ENCODE measurements around the gene CEPT1. TPM values are rescaled to one million over a fixed set of nuclear protein-coding genes. Genes with fewer than 3 reads are reported as not detected.

The CEPT1 gene
- total RNA-seq, 4 donors from 2014 or later, result 23.1 to 30.4 (median 28.4) TPM

DNA sequence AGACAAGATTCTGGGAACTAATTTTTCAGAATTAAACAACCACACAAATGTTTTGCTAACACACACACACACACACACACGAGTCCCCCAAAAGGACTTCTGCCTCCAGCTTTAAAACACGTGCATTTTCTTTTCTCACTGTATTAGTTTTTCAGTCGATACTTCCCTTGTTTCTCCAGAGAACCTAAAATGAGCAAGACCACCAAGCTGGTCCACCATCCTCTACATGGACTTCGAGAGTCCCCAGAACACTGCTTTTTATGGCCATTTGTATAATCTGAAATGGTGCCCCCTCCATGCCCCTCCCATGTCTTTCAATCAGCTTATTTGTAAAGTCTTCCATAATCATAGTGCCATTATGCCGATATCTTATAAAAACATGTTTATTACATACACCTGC is 76.7 kb downstream of the CEPT1 start:
- 82 to 83% methylated on average over 4 to 5 of the region's 5 CpGs for WGBS, 2 donors (ENCODE audit: low coverage in 1 of 2)
- H3K27ac ChIP-seq, result no peak overlapping the region
- H3K36me3 ChIP-seq, result no peaks in the 10 kb centered on the region
- H3K27me3 ChIP-seq, result peaks cover 15% of the 10 kb centered on the region
- H3K9me3 ChIP-seq, result no peaks in the 10 kb centered on the region
- no peak overlapping the region for H3K4me3 ChIP-seq
- TF ChIP-seq, protein P1, sequence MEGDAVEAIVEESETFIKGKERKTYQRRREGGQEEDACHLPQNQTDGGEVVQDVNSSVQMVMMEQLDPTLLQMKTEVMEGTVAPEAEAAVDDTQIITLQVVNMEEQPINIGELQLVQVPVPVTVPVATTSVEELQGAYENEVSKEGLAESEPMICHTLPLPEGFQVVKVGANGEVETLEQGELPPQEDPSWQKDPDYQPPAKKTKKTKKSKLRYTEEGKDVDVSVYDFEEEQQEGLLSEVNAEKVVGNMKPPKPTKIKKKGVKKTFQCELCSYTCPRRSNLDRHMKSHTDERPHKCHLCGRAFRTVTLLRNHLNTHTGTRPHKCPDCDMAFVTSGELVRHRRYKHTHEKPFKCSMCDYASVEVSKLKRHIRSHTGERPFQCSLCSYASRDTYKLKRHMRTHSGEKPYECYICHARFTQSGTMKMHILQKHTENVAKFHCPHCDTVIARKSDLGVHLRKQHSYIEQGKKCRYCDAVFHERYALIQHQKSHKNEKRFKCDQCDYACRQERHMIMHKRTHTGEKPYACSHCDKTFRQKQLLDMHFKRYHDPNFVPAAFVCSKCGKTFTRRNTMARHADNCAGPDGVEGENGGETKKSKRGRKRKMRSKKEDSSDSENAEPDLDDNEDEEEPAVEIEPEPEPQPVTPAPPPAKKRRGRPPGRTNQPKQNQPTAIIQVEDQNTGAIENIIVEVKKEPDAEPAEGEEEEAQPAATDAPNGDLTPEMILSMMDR (IDR thresholded peaks at IDR 0.05), result no peak
- TF ChIP-seq POLR2AphosphoS5 (IDR thresholded peaks at IDR 0.05) (no peak), EP300 (IDR thresholded peaks at IDR 0.05) (no peak), POLR2A (IDR thresholded peaks at IDR 0.05) (no peak)
- no peak for ATAC-seq
- H3K4me1 ChIP-seq, result no peaks in the 10 kb centered on the region

DNA sequence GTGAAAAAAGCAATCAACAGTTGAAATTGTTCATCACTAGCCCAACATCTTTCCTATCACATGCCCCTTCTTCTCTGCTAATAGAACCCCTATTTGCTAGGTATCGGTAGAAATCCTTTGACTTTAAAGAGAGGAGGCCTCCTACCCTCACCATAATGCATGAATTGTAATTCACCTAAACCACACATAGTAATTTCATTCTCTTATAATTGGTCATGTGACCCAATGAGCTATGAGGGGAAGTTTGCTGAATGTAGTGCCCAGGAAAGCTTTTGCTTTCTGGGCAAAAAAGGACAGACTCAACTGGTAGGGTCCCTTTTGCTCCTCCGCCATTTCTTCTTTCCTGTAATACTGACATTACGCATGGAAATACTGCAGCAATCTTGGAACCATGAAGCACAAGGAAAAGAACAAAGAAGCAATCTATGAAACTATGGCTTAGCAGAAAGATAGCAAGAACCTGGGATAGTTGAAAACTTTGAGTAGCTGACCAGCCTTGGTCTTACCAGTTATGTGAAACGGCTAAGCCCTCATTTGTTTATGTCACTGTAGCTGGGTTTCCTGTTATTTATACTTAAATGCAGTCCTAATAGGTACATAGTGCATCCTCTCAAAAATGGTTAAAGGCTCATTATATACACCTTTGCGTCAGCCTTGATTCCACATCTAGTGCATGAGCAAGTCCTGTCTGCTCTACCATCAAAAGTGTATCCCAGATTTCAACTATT is 77.3 kb downstream of the CEPT1 start:
- Histone ChIP-seq H3K36me3 (no peaks in the 10 kb centered on the region), H3K27me3 (peaks cover 15% of the 10 kb centered on the region), H3K4me1 (peaks cover 0 to 3% (median 0%) of the 10 kb centered on the region in 3 donors), H3K4me3 (no peak overlapping the region), H3K27ac (no peak overlapping the region), H3K9me3 (no peaks in the 10 kb centered on the region)
- no peak for ATAC-seq
- 68 to 71% methylated on average over 5 of the region's 5 CpGs for WGBS, 2 donors (ENCODE audit: low coverage in 1 of 2)
- TF ChIP-seq EP300 (IDR thresholded peaks at IDR 0.05) (no peak), POLR2AphosphoS5 (IDR thresholded peaks at IDR 0.05) (no peak), POLR2A (IDR thresholded peaks at IDR 0.05) (no peak)
- TF ChIP-seq, protein P1 (IDR thresholded peaks at IDR 0.05), result no peak

DNA sequence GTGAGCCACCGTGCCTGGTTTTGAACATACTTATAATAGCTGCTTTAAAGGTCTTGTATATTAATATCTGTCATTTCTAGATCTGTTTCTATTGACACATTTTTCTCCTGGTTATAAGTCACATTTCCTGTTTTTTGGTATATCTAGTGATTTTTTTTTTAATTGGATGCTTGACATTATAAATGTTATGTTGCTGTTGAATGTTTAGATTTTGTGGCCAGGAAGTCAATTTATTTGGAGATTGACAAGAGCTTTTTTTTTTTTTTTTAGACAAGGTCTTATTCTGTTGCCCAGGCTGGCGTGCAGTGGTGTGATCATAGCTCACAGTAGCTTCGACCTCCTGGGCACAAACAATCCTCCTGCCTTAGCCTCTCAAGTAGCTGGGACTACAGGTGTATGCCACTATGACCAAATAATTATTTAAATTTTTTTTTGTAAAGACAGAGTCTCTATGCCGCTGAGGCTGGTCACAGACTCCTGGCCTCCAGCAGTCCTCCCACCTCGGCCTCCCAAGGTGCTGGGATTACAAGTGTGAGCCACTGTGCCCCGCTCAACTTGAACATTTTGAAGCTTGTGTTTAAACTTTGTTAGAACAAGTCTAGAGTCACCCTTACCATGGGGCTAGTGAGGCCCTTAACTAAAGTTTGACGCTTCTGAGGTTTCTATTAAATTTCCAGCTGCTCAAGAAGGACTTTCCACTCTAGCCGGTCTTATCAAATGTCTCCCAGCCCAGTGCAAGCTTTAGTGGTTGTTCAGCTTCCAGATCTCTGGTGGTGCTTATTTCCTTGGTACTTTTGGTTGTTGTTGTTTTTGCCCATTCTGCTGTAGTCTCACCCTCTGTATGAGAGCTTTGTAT is 78.9 kb downstream of the CEPT1 start:
- ATAC-seq, result no peak
- TF ChIP-seq POLR2AphosphoS5 (IDR thresholded peaks at IDR 0.05), result no peak
- H3K27me3 ChIP-seq, result peaks cover 4% of the 10 kb centered on the region
- H3K4me3 ChIP-seq, result no peak overlapping the region
- H3K36me3 ChIP-seq, result no peaks in the 10 kb centered on the region
- H3K4me1 ChIP-seq, result peaks cover 0 to 11% (median 0%) of the 10 kb centered on the region in 3 donors
- H3K9me3 ChIP-seq, result no peaks in the 10 kb centered on the region
- H3K27ac ChIP-seq, result no peak overlapping the region
- 87 to 100% methylated on average over 5 to 7 of the region's 8 CpGs for WGBS, 2 donors (ENCODE audit: low coverage in 1 of 2)

DNA sequence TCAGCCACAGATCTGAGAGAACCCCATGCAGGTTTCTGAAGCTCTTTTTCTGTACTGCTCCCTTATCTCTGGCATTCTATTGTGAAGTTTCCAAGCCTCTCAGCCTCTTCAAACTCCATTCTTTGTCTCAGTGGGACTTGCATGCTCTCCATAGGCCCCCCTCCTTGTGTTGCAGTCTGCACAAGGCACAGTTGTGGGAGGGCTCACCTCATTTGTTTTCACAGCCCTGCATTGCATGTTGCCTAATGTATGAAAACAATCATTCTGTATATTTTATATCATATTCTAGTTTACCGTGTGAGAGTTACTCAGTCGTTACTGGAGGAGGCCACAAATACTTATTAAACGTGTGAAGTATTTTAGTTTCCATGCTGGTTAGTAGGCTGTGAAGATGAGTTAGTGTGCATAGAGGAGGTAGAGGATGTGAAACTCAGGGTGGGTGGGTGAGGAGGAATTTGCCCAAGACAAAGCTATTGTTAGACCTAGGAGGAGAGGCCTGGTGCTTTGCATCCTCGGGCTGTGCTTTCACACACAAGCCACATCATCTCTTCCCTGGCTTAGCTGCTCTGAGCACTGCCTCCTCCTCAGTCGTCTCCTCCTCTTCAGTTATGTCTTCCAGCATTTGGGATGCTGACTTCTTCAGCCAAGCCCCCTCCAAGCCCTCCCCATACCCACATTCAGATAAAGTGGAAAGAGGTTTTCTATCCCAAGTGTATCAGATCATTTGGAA is 79.7 kb downstream of the CEPT1 start:
- 61 to 73% methylated on average over 4 to 5 of the region's 5 CpGs for WGBS, 2 donors (ENCODE audit: low coverage in 1 of 2)
- Histone ChIP-seq H3K27ac (no peak overlapping the region), H3K9me3 (no peaks in the 10 kb centered on the region), H3K4me3 (no peak overlapping the region), H3K4me1 (peaks cover 0 to 11% (median 0%) of the 10 kb centered on the region in 3 donors), H3K36me3 (no peaks in the 10 kb centered on the region), H3K27me3 (no peaks in the 10 kb centered on the region)
- no peak for TF ChIP-seq POLR2A (IDR thresholded peaks at IDR 0.05)
- no peak for TF ChIP-seq EP300 (IDR thresholded peaks at IDR 0.05)
- no peak for TF ChIP-seq POLR2AphosphoS5 (IDR thresholded peaks at IDR 0.05)
- TF ChIP-seq, protein P1 (IDR thresholded peaks at IDR 0.05), result no peak
- ATAC-seq, result no peak

DNA sequence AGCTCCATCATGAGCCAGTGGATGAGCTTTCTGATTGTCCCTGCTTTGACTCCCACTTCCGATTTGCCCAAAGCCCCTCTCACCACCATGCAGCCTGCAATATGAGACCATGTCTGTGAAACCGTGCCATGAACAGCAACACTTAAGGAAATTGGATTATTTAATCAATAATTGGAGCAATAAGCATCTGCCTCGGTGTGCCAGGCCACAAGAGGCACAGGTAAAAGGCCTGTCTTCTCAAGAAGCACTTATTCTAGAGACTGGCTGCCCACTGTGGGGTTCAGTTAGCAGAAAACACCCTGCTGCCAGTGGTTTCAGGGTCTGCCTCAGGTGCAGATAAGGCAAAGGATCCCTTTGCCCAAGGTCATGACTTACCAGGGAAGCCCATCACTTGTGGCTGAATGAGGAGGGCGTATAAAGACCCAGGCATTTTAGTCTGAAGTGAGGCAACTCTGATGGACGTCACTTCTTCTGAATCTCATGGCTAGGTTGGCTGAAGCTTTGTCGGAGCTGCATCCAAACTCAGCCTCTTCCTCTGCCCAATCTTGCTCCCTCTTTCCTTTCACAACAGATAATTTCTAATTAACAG is 80.4 kb downstream of the CEPT1 start:
- TF ChIP-seq EP300 (IDR thresholded peaks at IDR 0.05), result no peak

More for the DNA sequence above, 80.4 kb downstream of the CEPT1 start:
- peaks cover 0 to 11% (median 0%) of the 10 kb centered on the region in 3 donors for H3K4me1 ChIP-seq
- H3K36me3 ChIP-seq, result no peaks in the 10 kb centered on the region
- H3K27ac ChIP-seq, result no peak overlapping the region
- WGBS, 2 donors (ENCODE audit: low coverage in 1 of 2), result 78% methylated on average over 4 of the region's 6 CpGs
- ATAC-seq, result no peak
- no peaks in the 10 kb centered on the region for H3K9me3 ChIP-seq
- H3K4me3 ChIP-seq, result no peak overlapping the region
- no peaks in the 10 kb centered on the region for H3K27me3 ChIP-seq

Data from gastroesophageal sphincter (tissue), 4 donors.